GM18508 (cell line): ENCODE results near the gene SRGAP2C.
"Not testable (repeated sequence)": the region's sequence is repeated elsewhere in the genome, so short reads cannot be mapped to it uniquely, and the experiment has no call there.

ENCODE experiments used
- ATAC-seq: cut with Tn5 transposase; IDR thresholded peaks from one replicate; pipeline ENCODE4 v1.9.1; 2021; ENCODE audit warnings: moderate number of reproducible peaks; ENCODE audit not compliant: insufficient read depth, unreplicated experiment

SRGAP2C gene

GRCh38 chr1:121224714-121225113 lies 39.9 kb downstream of the SRGAP2C start:
- peak; percentile 94 for ATAC-seq

GRCh38 chr1:121226295-121226904 lies 41.6 kb downstream of the SRGAP2C start:
- not testable (repeated sequence) for ATAC-seq

GRCh38 chr1:121226925-121227324 lies 42.1 kb downstream of the SRGAP2C start:
- not testable (repeated sequence) for ATAC-seq

- not testable (repeated sequence) for ATAC-seq
These were observed 43.0 kb downstream of the SRGAP2C start for GRCh38 chr1:121227544-121228330.

- ATAC-seq: not testable (repeated sequence)
These were observed 45.9 kb downstream of the SRGAP2C start for GRCh38 chr1:121230636-121231035.

- not testable (repeated sequence) for ATAC-seq
These were observed 47.8 kb downstream of the SRGAP2C start for GRCh38 chr1:121232445-121233125.

GRCh38 chr1:121234090-121234759 lies 49.5 kb downstream of the SRGAP2C start:
- ATAC-seq: not testable (repeated sequence)

GRCh38 chr1:121238384-121238783 lies 53.6 kb downstream of the SRGAP2C start:
- peak; percentile 93 for ATAC-seq

GRCh38 chr1:121243913-121244312 lies 59.1 kb downstream of the SRGAP2C start:
- ATAC-seq: not testable (repeated sequence)

- not testable (repeated sequence) for ATAC-seq
These were observed 61.6 kb downstream of the SRGAP2C start for GRCh38 chr1:121246399-121246798.

- not testable (repeated sequence) for ATAC-seq
These were observed 67.9 kb downstream of the SRGAP2C start for GRCh38 chr1:121252656-121253055.

- not testable (repeated sequence) for ATAC-seq
These were observed 69.8 kb downstream of the SRGAP2C start for GRCh38 chr1:121254618-121255017.

GRCh38 chr1:121257632-121258031 lies 72.9 kb downstream of the SRGAP2C start:
- not testable (repeated sequence) for ATAC-seq

- not testable (repeated sequence) for ATAC-seq
These were observed 73.4 kb downstream of the SRGAP2C start for GRCh38 chr1:121258134-121258533.

GRCh38 chr1:121260205-121260604 lies 75.4 kb downstream of the SRGAP2C start:
- not testable (repeated sequence) for ATAC-seq

- ATAC-seq: not testable (repeated sequence)
These were observed 77.4 kb downstream of the SRGAP2C start for GRCh38 chr1:121262163-121262562.

GRCh38 chr1:121263789-121264244 lies 79.0 kb downstream of the SRGAP2C start:
- ATAC-seq: peak; percentile 56

- not testable (repeated sequence) for ATAC-seq
These were observed 82.3 kb downstream of the SRGAP2C start for GRCh38 chr1:121267072-121267471.

GRCh38 chr1:121269309-121269708 lies 84.5 kb downstream of the SRGAP2C start:
- ATAC-seq: not testable (repeated sequence)

GRCh38 chr1:121269973-121270372 lies 85.2 kb downstream of the SRGAP2C start:
- not testable (repeated sequence) for ATAC-seq
